Stomach (tissue), 4 donors: Measurements from ENCODE around the gene ZFHX3.

ENCODE experiments used
- POLR2A ChIP-seq, 4 donors: fragments of 450-650 bp; IDR thresholded peaks; one replicate each; pipeline ENCODE4 v1.6.1; 2016; ENCODE audit warnings: antibody characterized with exemption in 4 of 4, control low read depth in 2 of 4, mild to moderate bottlenecking in 1 of 4, moderate library complexity in 1 of 4
- POLR2AphosphoS5 ChIP-seq, 3 donors: sonication (generic); formaldehyde crosslinking; IDR thresholded peaks; one replicate each; pipeline ENCODE4 v1.6.1; 2016; ENCODE audit warnings: antibody characterized with exemption in 3 of 3
- TF ChIP-seq, protein P1 (sequence below), 7 experiments: fragments of 450-650 bp in 4 of 7; fragments of 200-600 bp in 3 of 7; sonication (generic) in 3 of 7; IDR thresholded peaks; one replicate each; pipeline ENCODE4 v1.5.1; 2016 to 2019; ENCODE audit warnings: antibody characterized with exemption in 7 of 7, control low read depth in 2 of 7, mild to moderate bottlenecking in 1 of 7

- TF ChIP-seq POLR2A (IDR thresholded peaks at IDR 0.05) (no peak), POLR2AphosphoS5 (IDR thresholded peaks at IDR 0.05) (no peak)
- TF ChIP-seq, protein P1, sequence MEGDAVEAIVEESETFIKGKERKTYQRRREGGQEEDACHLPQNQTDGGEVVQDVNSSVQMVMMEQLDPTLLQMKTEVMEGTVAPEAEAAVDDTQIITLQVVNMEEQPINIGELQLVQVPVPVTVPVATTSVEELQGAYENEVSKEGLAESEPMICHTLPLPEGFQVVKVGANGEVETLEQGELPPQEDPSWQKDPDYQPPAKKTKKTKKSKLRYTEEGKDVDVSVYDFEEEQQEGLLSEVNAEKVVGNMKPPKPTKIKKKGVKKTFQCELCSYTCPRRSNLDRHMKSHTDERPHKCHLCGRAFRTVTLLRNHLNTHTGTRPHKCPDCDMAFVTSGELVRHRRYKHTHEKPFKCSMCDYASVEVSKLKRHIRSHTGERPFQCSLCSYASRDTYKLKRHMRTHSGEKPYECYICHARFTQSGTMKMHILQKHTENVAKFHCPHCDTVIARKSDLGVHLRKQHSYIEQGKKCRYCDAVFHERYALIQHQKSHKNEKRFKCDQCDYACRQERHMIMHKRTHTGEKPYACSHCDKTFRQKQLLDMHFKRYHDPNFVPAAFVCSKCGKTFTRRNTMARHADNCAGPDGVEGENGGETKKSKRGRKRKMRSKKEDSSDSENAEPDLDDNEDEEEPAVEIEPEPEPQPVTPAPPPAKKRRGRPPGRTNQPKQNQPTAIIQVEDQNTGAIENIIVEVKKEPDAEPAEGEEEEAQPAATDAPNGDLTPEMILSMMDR (IDR thresholded peaks at IDR 0.05), result no peak
These were observed 125.2 kb downstream of the ZFHX3 start for GRCh38 chr16:72922714-72923113.
